Thoracic aorta (tissue), 2 donors: ENCODE measurements around the gene JAG2. TPM values are rescaled to one million over a fixed set of nuclear protein-coding genes. Genes with fewer than 3 reads are reported as not detected.

Source experiments
- total RNA-seq, 2 donors: library from RNA; depleted of rRNA; stranded (reverse); fragments of >200 nt; gene quantifications; one replicate each; pipeline versions ENCODE4 v1.1.0 to v1.2.3, GENCODE V29; 2016

Gene JAG2
- total RNA-seq, 2 donors from 2014 or later: 8.8 to 12.0 TPM

Other genes starting within 250 kb of the JAG2 start
- under 1 TPM in 1 of 2 donors, not detected in 1; 0.35 TPM for gene PLD4, start 243.9 kb downstream of the JAG2 start, total RNA-seq
- 10 to 100 TPM; 22.6 to 47.8 TPM for gene AHNAK2, start 190.4 kb downstream of the JAG2 start, total RNA-seq
- 1 to 10 TPM; 3.1 to 4.6 TPM for gene CLBA1, start 183.0 kb downstream of the JAG2 start, total RNA-seq
- 1 to 10 TPM; 1.6 to 6.5 TPM for gene CDCA4, start 147.7 kb downstream of the JAG2 start, total RNA-seq
- 10 to 100 TPM in 1 of 2 donors, 1 to 10 TPM in 1; 2.3 to 18.6 TPM for gene GPR132, start 103.3 kb downstream of the JAG2 start, total RNA-seq
- gene NUDT14, start 12.5 kb upstream of the JAG2 start, total RNA-seq: 10 to 100 TPM in 1 of 2 donors, 1 to 10 TPM in 1; 4.1 to 23.6 TPM
- gene BTBD6, start 79.8 kb upstream of the JAG2 start, total RNA-seq: 10 to 100 TPM; 45.9 to 73.5 TPM
- gene BRF1, start 132.2 kb upstream of the JAG2 start, total RNA-seq: 10 to 100 TPM; 49.4 to 80.5 TPM
- gene PACS2, start 146.0 kb upstream of the JAG2 start, total RNA-seq: 100 to 1,000 TPM in 1 of 2 donors, 10 to 100 TPM in 1; 80.4 to 125 TPM
- gene TEX22, start 229.8 kb upstream of the JAG2 start, total RNA-seq: not detected